Astrocyte (in vitro differentiated cells and primary cell): ENCODE data around the gene EIF3D. TPM values are rescaled to one million over a fixed set of nuclear protein-coding genes. Genes with fewer than 3 reads are reported as not detected.

ENCODE experiments used
- DNase-seq: peaks from one replicate; pipeline ENCODE4 v3.0.0-alpha.2; 2010; ENCODE audit warnings: low read depth
- FAIRE-seq: peaks from 2 replicates; lab custom pipeline; 2011; peaks lifted over from hg19 to GRCh38; lab: Jason Lieb, UNC
- H2AFZ ChIP-seq: 2 replicates; pipeline ENCODE4 v1.6.0; 2012; ENCODE audit warnings: low read depth, low read length, inconsistent platforms
- H3K27ac ChIP-seq: 2 replicates; pipeline ENCODE4 v1.5.1; 2011; ENCODE audit warnings: low read depth, low read length, inconsistent platforms
- H3K27me3 ChIP-seq: 2 replicates; pipeline ENCODE4 v1.6.0; 2011; ENCODE audit warnings: low read length, inconsistent platforms; ENCODE audit not compliant: insufficient read depth
- H3K36me3 ChIP-seq: 2 replicates; pipeline ENCODE4 v1.5.1; 2011; ENCODE audit warnings: low read length, inconsistent platforms; ENCODE audit not compliant: insufficient read depth
- H3K4me1 ChIP-seq: 2 replicates; pipeline ENCODE4 v1.5.1; 2011; ENCODE audit warnings: low read length, inconsistent platforms; ENCODE audit not compliant: insufficient read depth
- H3K4me2 ChIP-seq: 2 replicates; pipeline ENCODE4 v1.6.0; 2012; ENCODE audit warnings: low read length, inconsistent platforms
- H3K4me3 ChIP-seq: 2 replicates; pipeline ENCODE4 v1.5.1; 2011; ENCODE audit warnings: low read depth, mild to moderate bottlenecking, low read length, inconsistent platforms; ENCODE audit not compliant: insufficient read depth
- H3K79me2 ChIP-seq: 2 replicates; pipeline ENCODE4 v1.6.0; 2012; ENCODE audit warnings: mild to moderate bottlenecking, low read length, inconsistent platforms; ENCODE audit not compliant: insufficient read depth
- H3K9ac ChIP-seq: 2 replicates; pipeline ENCODE4 v1.6.0; 2012; ENCODE audit warnings: mild to moderate bottlenecking, low read length, inconsistent platforms
- H3K9me3 ChIP-seq: 2 replicates; pipeline ENCODE4 v1.5.1; 2012; ENCODE audit warnings: low read depth, mild to moderate bottlenecking, low read length, inconsistent platforms; ENCODE audit not compliant: insufficient read depth
- H4K20me1 ChIP-seq: 2 replicates; pipeline ENCODE4 v1.6.0; 2012; ENCODE audit warnings: low read length, inconsistent platforms; ENCODE audit not compliant: insufficient read depth
- H3K27ac Mint-ChIP-seq: one replicate; pipeline ENCODE4 v1.8.0; 2021; ENCODE audit warnings: mild to moderate bottlenecking, mixed read lengths; ENCODE audit not compliant: unreplicated experiment
- H3K27me3 Mint-ChIP-seq: one replicate; pipeline ENCODE4 v1.8.0; 2021; ENCODE audit warnings: low read depth, mixed read lengths; ENCODE audit not compliant: unreplicated experiment
- H3K36me3 Mint-ChIP-seq: one replicate; pipeline ENCODE4 v1.8.0; 2021; ENCODE audit warnings: low read depth, mixed read lengths; ENCODE audit not compliant: unreplicated experiment
- H3K4me1 Mint-ChIP-seq: one replicate; pipeline ENCODE4 v1.8.0; 2021; ENCODE audit warnings: low read depth, mixed read lengths; ENCODE audit not compliant: unreplicated experiment
- H3K4me3 Mint-ChIP-seq: one replicate; pipeline ENCODE4 v1.8.0; 2021; ENCODE audit warnings: mild to moderate bottlenecking, moderate library complexity, mixed read lengths; ENCODE audit not compliant: unreplicated experiment
- H3K9me3 Mint-ChIP-seq: one replicate; pipeline ENCODE4 v1.8.0; 2021; ENCODE audit warnings: mild to moderate bottlenecking, mixed read lengths; ENCODE audit not compliant: unreplicated experiment
- CTCF ChIP-seq: IDR thresholded peaks from 2 replicates; pipeline ENCODE4 v1.5.1; 2011; ENCODE audit warnings: low read depth, mild to moderate bottlenecking, inconsistent platforms, low read length, moderate library complexity; ENCODE audit not compliant: insufficient read depth
- EZH2 ChIP-seq: IDR thresholded peaks from 2 replicates; pipeline ENCODE4 v1.6.1; 2012; ENCODE audit warnings: mild to moderate bottlenecking, low read length, inconsistent platforms; ENCODE audit not compliant: insufficient read depth
- total RNA-seq: library from RNA; stranded (reverse); gene quantifications from 2 replicates; pipeline ENCODE4 v1.2.1, GENCODE V29; 2021

EIF3D gene
- total RNA-seq, 1 donor from 2014 or later = 168 TPM

- no peak overlapping the region for H3K4me2 ChIP-seq
- no peak overlapping the region for H3K4me3 Mint-ChIP-seq
Observed at GRCh38 chr22:36510966-36511881, 17.7 kb downstream of the EIF3D start.

GRCh38 chr22:36510384-36510783 lies 18.6 kb downstream of the EIF3D start:
- peaks cover 10% of the 10 kb centered on the region for H3K4me1 ChIP-seq
- no peaks in the 10 kb centered on the region for H3K79me2 ChIP-seq
- H3K4me2 ChIP-seq = no peak overlapping the region
- H4K20me1 ChIP-seq = peaks cover 41% of the 10 kb centered on the region
- H3K9me3 Mint-ChIP-seq = no peaks in the 10 kb centered on the region
- no peak overlapping the region for H3K4me3 Mint-ChIP-seq
- peaks cover 24% of the 10 kb centered on the region for H3K36me3 Mint-ChIP-seq
- H3K27ac ChIP-seq = no peak overlapping the region
- H3K27me3 ChIP-seq = no peaks in the 10 kb centered on the region
- H3K36me3 ChIP-seq = peaks cover 46% of the 10 kb centered on the region
- H2AFZ ChIP-seq = no peak overlapping the region
- H3K4me1 Mint-ChIP-seq = no peaks in the 10 kb centered on the region
- H3K27ac Mint-ChIP-seq = no peak overlapping the region
- TF ChIP-seq EZH2 (no peak), CTCF (no peak)
- FAIRE-seq = no peak
- no peak overlapping the region for H3K4me3 ChIP-seq
- H3K9me3 ChIP-seq = no peaks in the 10 kb centered on the region
- no peaks in the 10 kb centered on the region for H3K27me3 Mint-ChIP-seq
- no peak for DNase-seq
- no peak overlapping the region for H3K9ac ChIP-seq

More at GRCh38 chr22:36510966-36511881, 17.7 kb downstream of the EIF3D start:
- DNase-seq = peak; percentile 23
- Histone ChIP-seq H3K9ac (no peak overlapping the region), H3K9me3 (no peaks in the 10 kb centered on the region), H3K4me3 (no peak overlapping the region), H3K4me1 (peaks cover 10% of the 10 kb centered on the region), H4K20me1 (peaks cover 49% of the 10 kb centered on the region), H3K27me3 (no peaks in the 10 kb centered on the region), H2AFZ (no peak overlapping the region), H3K79me2 (no peaks in the 10 kb centered on the region), H3K36me3 (peaks cover 52% of the 10 kb centered on the region), H3K27ac (no peak overlapping the region)
- H3K27me3 Mint-ChIP-seq = no peaks in the 10 kb centered on the region
- H3K4me1 Mint-ChIP-seq = no peaks in the 10 kb centered on the region
- TF ChIP-seq EZH2 (no peak), CTCF (peak; percentile 66)
- peak; percentile 54 for FAIRE-seq
- H3K9me3 Mint-ChIP-seq = no peaks in the 10 kb centered on the region
- peak overlapping the region; percentile 12 for H3K27ac Mint-ChIP-seq
- H3K36me3 Mint-ChIP-seq = peaks cover 31% of the 10 kb centered on the region
